Gastrocnemius medialis (tissue), 4 donors: ENCODE data around the gene SLC24A4. TPM values are rescaled to one million over a fixed set of nuclear protein-coding genes. Genes with fewer than 3 reads are reported as not detected.

Source experiments
- ATAC-seq, 2 donors: fragments of 150-250 bp; one replicate each; pipeline ENCODE4 v1.9.1; 2016
- DNase-seq, 2 donors: peaks; one replicate each; pipeline ENCODE4 v3.0.0-alpha.2; 2019
- H3K27ac ChIP-seq, 4 donors: fragments of 200-600 bp; sonication (generic); 1 replicate in 1 of 4; 2 replicates in 3 of 4; pipeline ENCODE4 v1.5.1; 2016 to 2018; ENCODE audit warnings: mild to moderate bottlenecking in 2 of 4, moderate library complexity in 1 of 4
- H3K27me3 ChIP-seq, 3 donors: fragments of 200-600 bp; sonication (generic) in 2 of 3; 1 replicate in 1 of 3; 2 replicates in 2 of 3; pipeline versions ENCODE4 v1.5.1 to v1.6.0; 2016 to 2019; ENCODE audit warnings: mild to moderate bottlenecking in 1 of 3, moderate library complexity in 1 of 3
- H3K36me3 ChIP-seq, 2 donors: fragments of 200-600 bp; sonication (generic) in 1 of 2; one replicate each; pipeline ENCODE4 v1.5.1; 2017 to 2018
- H3K4me1 ChIP-seq, 2 donors: fragments of 200-600 bp; sonication (generic) in 1 of 2; one replicate each; pipeline ENCODE4 v1.5.1; 2016 to 2017; ENCODE audit warnings: mild to moderate bottlenecking in 2 of 2
- H3K4me3 ChIP-seq, 4 donors: fragments of 200-600 bp; sonication (generic) in 3 of 4; 1 replicate in 1 of 4; 2 replicates in 3 of 4; pipeline ENCODE4 v1.5.1; 2016 to 2019; ENCODE audit warnings: mild to moderate bottlenecking in 2 of 4
- H3K9me3 ChIP-seq, 3 donors: fragments of 200-600 bp; sonication (generic) in 2 of 3; 1 replicate in 1 of 3; 2 replicates in 2 of 3; pipeline ENCODE4 v1.5.1; 2016 to 2019
- POLR2A ChIP-seq, 2 donors: fragments of 450-650 bp; IDR thresholded peaks; one replicate each; pipeline ENCODE4 v1.6.1; 2017; ENCODE audit warnings: antibody characterized with exemption in 2 of 2, mild to moderate bottlenecking in 2 of 2, moderate library complexity in 2 of 2
- in situ Hi-C, 4 donors: fragments of 200-750 bp; cut with MboI; loops; one replicate each; pipeline versions ENCODE4 v1.15.0 to v1.8.0; 2017; ENCODE audit warnings: low sequenced_read_pairs in 4 of 4
- intact Hi-C: fragments of 100-400 bp; cut with DNase I; formaldehyde crosslinking; loops from one replicate; pipeline ENCODE4 v1.15.1; 2023; ENCODE audit warnings: low total_unique reads
- total RNA-seq, 4 donors: library from RNA; depleted of rRNA; stranded (reverse); fragments of >200 nt; gene quantifications; one replicate each; pipeline versions ENCODE4 v1.1.0 to v1.2.3, GENCODE V29; 2016
- TF ChIP-seq, protein P1 (sequence below), 5 experiments: fragments of 450-650 bp in 3 of 5; fragments of 200-600 bp in 2 of 5; sonication (generic) in 2 of 5; IDR thresholded peaks in 4 of 5; conservative IDR thresholded peaks in 1 of 5; 1 replicate in 4 of 5; 2 replicates in 1 of 5; pipeline ENCODE4 v1.5.1; 2016 to 2019; ENCODE audit warnings: antibody characterized with exemption in 5 of 5, mild to moderate bottlenecking in 3 of 5, moderate library complexity in 3 of 5

SLC24A4 gene
- total RNA-seq, 4 donors from 2014 or later = 0.07 to 0.76 (median 0.50) TPM

DNA sequence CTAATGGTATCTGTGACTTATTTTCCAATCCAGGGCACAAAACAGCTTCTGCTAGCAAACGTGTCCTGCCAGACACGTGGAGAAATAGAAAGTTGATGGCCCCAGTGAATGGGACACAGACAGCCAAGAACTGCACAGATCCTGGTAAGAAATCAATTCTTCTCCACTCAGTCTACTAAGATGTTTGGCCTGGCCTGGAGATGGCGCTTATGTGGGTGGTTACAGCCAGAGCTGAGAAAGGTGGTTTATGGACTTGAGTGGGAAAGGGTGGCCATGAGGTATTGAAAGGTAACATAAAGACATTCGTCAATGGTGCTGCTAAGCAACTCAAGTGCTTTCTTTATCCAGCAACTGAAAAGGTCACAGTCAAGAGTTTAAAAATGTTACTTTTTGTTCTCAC lies 2.9 kb downstream of the SLC24A4 start:
- DNase-seq = no peak
- no peak for TF ChIP-seq POLR2A (IDR thresholded peaks at IDR 0.05)
- TF ChIP-seq, protein P1, sequence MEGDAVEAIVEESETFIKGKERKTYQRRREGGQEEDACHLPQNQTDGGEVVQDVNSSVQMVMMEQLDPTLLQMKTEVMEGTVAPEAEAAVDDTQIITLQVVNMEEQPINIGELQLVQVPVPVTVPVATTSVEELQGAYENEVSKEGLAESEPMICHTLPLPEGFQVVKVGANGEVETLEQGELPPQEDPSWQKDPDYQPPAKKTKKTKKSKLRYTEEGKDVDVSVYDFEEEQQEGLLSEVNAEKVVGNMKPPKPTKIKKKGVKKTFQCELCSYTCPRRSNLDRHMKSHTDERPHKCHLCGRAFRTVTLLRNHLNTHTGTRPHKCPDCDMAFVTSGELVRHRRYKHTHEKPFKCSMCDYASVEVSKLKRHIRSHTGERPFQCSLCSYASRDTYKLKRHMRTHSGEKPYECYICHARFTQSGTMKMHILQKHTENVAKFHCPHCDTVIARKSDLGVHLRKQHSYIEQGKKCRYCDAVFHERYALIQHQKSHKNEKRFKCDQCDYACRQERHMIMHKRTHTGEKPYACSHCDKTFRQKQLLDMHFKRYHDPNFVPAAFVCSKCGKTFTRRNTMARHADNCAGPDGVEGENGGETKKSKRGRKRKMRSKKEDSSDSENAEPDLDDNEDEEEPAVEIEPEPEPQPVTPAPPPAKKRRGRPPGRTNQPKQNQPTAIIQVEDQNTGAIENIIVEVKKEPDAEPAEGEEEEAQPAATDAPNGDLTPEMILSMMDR (IDR thresholded peaks at IDR 0.05 in 4 of 5, conservative IDR thresholded peaks at IDR 0.05 in 1 of 5) = no peak
- H3K4me1 ChIP-seq = no peaks in the 10 kb centered on the region
- H3K27me3 ChIP-seq = peaks cover 16 to 29% (median 20%) of the 10 kb centered on the region in 3 donors
- H3K27ac ChIP-seq = no peak overlapping the region
- no peak for ATAC-seq
- no peaks in the 10 kb centered on the region for H3K9me3 ChIP-seq
- in situ Hi-C loops = no loop called here
- intact Hi-C loops = loop anchor here (10.0 kb wide), 1 partner anchor 181 kb away; no protein-coding TSS in a partner anchor
- H3K4me3 ChIP-seq = no peak overlapping the region
- no peaks in the 10 kb centered on the region for H3K36me3 ChIP-seq

DNA sequence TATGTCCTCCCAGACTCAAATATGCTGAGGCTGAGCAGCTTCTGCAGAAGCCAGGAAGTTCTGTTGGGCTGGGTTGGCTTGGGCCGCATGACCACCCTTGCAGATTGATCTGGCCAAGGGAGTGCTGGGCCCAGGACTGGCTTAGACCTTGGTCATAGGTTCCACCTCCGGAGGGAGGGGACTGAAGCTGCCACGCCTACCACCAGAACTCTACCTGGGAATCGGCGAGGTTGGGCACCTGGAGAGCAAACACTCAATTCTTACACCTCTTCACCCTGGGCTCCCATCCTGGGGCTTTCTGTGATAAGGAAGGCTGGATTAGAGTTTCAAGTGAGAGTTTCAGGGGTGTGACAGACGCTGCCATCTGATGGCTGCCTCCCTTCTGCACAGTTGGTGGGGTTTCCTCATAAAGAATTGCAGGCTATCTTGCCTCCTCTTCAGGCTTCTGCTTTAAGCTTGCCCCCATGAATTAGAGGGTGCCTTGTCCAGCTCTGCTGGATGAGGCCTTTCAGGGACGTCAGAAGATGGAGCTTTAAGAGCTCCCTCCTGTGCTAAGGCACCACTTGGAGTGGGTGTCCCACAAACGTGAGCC lies 5.8 kb downstream of the SLC24A4 start:
- intact Hi-C loops (loop anchor here (10.0 kb wide), 1 partner anchor 184 kb away; no protein-coding TSS in a partner anchor), in situ Hi-C loops (no loop called here)
- TF ChIP-seq POLR2A (IDR thresholded peaks at IDR 0.05) = no peak
- TF ChIP-seq, protein P1 (IDR thresholded peaks at IDR 0.05 in 4 of 5, conservative IDR thresholded peaks at IDR 0.05 in 1 of 5) = no peak
- H3K27ac ChIP-seq = no peak overlapping the region
- H3K4me3 ChIP-seq = no peak overlapping the region
- H3K9me3 ChIP-seq = no peaks in the 10 kb centered on the region
- DNase-seq (no peak), ATAC-seq (no peak)
- peaks cover 9 to 14% (median 11%) of the 10 kb centered on the region in 3 donors for H3K27me3 ChIP-seq
- no peaks in the 10 kb centered on the region for H3K36me3 ChIP-seq
- H3K4me1 ChIP-seq = no peaks in the 10 kb centered on the region

DNA sequence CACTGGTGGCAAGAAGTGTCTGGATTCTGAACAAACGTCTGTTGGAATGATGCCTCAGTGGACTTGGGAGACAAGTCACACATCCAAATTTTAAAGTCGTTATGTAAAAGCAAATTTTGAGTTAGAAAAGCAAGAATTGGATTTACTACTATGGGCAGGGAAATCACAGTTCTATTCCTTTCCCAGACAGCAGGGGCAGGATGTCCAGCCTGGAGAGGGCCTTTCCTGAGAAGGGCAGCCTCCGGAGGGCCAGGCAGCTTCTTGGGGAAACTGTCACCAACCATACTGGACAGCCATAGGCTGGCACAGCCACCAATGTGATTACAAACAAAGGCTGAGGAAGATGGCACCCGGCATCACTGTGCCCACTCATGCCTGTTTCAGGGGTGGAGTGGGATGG lies 11.1 kb downstream of the SLC24A4 start:
- Histone ChIP-seq H3K36me3 (no peaks in the 10 kb centered on the region), H3K27ac (no peak overlapping the region), H3K27me3 (no peaks in the 10 kb centered on the region), H3K4me1 (no peaks in the 10 kb centered on the region), H3K9me3 (no peaks in the 10 kb centered on the region), H3K4me3 (no peak overlapping the region)
- in situ Hi-C loops (no loop called here), intact Hi-C loops (no loop called here)
- DNase-seq = no peak
- no peak for ATAC-seq
- TF ChIP-seq POLR2A (IDR thresholded peaks at IDR 0.05) = no peak
- TF ChIP-seq, protein P1 (IDR thresholded peaks at IDR 0.05 in 4 of 5, conservative IDR thresholded peaks at IDR 0.05 in 1 of 5) = no peak

DNA sequence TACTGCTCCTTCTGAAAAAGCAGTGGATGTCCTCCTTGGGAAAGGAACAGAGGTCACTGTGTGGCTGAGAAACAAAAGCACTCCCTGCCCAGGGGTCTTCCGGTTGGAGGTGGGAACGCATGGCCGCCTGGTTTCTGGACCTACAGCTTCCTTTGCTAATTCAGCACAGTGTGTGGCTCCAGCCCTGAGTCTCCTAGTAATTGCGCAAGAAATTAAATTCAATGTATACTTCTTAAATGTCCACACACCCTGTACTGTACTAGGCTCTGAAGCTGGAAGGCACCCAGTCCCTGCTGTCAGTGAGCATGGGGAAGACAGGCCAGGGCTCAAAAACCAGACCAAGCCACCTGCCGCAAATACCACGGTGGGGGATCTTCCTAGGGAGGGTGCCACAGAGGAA lies 13.4 kb downstream of the SLC24A4 start:
- DNase-seq (no peak), ATAC-seq (no peak)
- Histone ChIP-seq H3K4me1 (no peaks in the 10 kb centered on the region), H3K4me3 (no peak overlapping the region), H3K36me3 (no peaks in the 10 kb centered on the region), H3K9me3 (no peaks in the 10 kb centered on the region), H3K27me3 (no peaks in the 10 kb centered on the region), H3K27ac (no peak overlapping the region)
- TF ChIP-seq POLR2A (IDR thresholded peaks at IDR 0.05) = no peak
- TF ChIP-seq, protein P1 (IDR thresholded peaks at IDR 0.05 in 4 of 5, conservative IDR thresholded peaks at IDR 0.05 in 1 of 5) = no peak
- in situ Hi-C loops = no loop called here
- intact Hi-C loops = no loop called here

DNA sequence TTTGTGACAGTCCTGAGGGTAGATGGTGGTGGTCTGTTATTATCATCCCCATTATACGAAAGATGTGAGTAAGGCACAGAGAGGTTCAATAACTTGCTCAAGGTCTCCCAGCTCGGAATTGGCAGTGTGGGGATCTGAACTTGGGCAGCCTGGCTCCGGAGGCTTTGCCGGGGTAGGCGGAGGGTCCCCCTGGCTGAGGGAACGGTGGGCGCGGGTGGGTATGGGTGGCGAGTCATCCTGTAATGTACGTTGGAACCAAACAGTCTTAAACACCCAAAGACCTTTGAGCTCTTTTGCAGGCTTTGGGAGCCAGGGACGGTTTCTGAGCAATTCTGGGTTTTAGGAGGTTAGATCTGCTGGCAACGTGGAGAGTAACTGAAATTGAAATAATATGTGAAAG lies 16.5 kb downstream of the SLC24A4 start:
- no peaks in the 10 kb centered on the region for H3K4me1 ChIP-seq
- no peaks in the 10 kb centered on the region for H3K9me3 ChIP-seq
- ATAC-seq (no peak), DNase-seq (no peak)
- intact Hi-C loops = no loop called here
- H3K36me3 ChIP-seq = no peaks in the 10 kb centered on the region
- in situ Hi-C loops = no loop called here
- no peak overlapping the region for H3K4me3 ChIP-seq
- H3K27ac ChIP-seq = no peak overlapping the region
- TF ChIP-seq, protein P1 (IDR thresholded peaks at IDR 0.05 in 4 of 5, conservative IDR thresholded peaks at IDR 0.05 in 1 of 5) = no peak
- TF ChIP-seq POLR2A (IDR thresholded peaks at IDR 0.05) = no peak
- no peaks in the 10 kb centered on the region for H3K27me3 ChIP-seq
